Spleen (tissue), 11 donors: ENCODE measurements around the gene P2RY14. TPM values are rescaled to one million over a fixed set of nuclear protein-coding genes. Genes with fewer than 3 reads are reported as not detected.

Experiments used
- DNase-seq: peaks from one replicate; pipeline ENCODE4 v3.0.0-alpha.2; 2020
- H3K27ac ChIP-seq, 8 donors: fragments of 200-600 bp; sonication (generic) in 7 of 8; 1 replicate in 4 of 8; 2 replicates in 4 of 8; pipeline versions ENCODE4 v1.5.0 to v1.8.0; 2016 to 2021; ENCODE audit warnings: inconsistent platforms in 4 of 8, mild to moderate bottlenecking in 4 of 8, moderate library complexity in 1 of 8
- H3K27me3 ChIP-seq, 7 donors: fragments of 200-600 bp; sonication (generic) in 6 of 7; replicated peaks in 1 of 7; 1 replicate in 4 of 7; 2 replicates in 3 of 7; pipeline versions ENCODE4 v1.5.0 to v1.8.0; 2016 to 2021; ENCODE audit warnings: inconsistent platforms in 3 of 7, mild to moderate bottlenecking in 1 of 7
- H3K36me3 ChIP-seq, 6 donors: fragments of 200-600 bp; sonication (generic) in 5 of 6; 1 replicate in 4 of 6; 2 replicates in 2 of 6; pipeline versions ENCODE4 v1.5.0 to v1.8.0; 2016 to 2021; ENCODE audit warnings: inconsistent platforms in 2 of 6
- H3K4me1 ChIP-seq, 6 donors: fragments of 200-600 bp; sonication (generic) in 5 of 6; 1 replicate in 3 of 6; 2 replicates in 3 of 6; pipeline versions ENCODE4 v1.5.0 to v1.8.0; 2016 to 2021; ENCODE audit warnings: inconsistent platforms in 3 of 6
- H3K4me3 ChIP-seq, 8 donors: fragments of 200-600 bp; sonication (generic) in 7 of 8; 1 replicate in 4 of 8; 2 replicates in 4 of 8; pipeline versions ENCODE4 v1.5.0 to v1.8.0; 2016 to 2021; ENCODE audit warnings: inconsistent platforms in 4 of 8, mild to moderate bottlenecking in 4 of 8, moderate library complexity in 2 of 8
- H3K9me3 ChIP-seq, 8 donors: fragments of 200-600 bp; sonication (generic) in 7 of 8; 1 replicate in 4 of 8; 2 replicates in 4 of 8; pipeline versions ENCODE4 v1.5.0 to v1.8.0; 2016 to 2021; ENCODE audit warnings: inconsistent platforms in 4 of 8
- CTCF ChIP-seq, 11 experiments: fragments of 200-600 bp in 7 of 11; fragments of 450-650 bp in 4 of 11; sonication (generic) in 4 of 11; IDR thresholded peaks in 8 of 11; conservative IDR thresholded peaks in 3 of 11; 1 replicate in 7 of 11; 2 replicates in 4 of 11; pipeline versions ENCODE4 v1.4.0 to v1.8.0; 2016 to 2021; ENCODE audit warnings: antibody characterized with exemption in 11 of 11, inconsistent platforms in 4 of 11, mild to moderate bottlenecking in 1 of 11
- POLR2A ChIP-seq, 3 donors: fragments of 450-650 bp; IDR thresholded peaks; one replicate each; pipeline ENCODE4 v1.5.1; 2017; ENCODE audit warnings: antibody characterized with exemption in 3 of 3, mild to moderate bottlenecking in 1 of 3
- POLR2AphosphoS5 ChIP-seq, 3 donors: sonication (generic); formaldehyde crosslinking; IDR thresholded peaks; one replicate each; pipeline ENCODE4 v1.5.1; 2017; ENCODE audit warnings: antibody characterized with exemption in 3 of 3
- WGBS, 5 donors: extraction: QIAGEN DNeasy Blood & Tissue Kit in 3 of 5; methylation state at CpG; one replicate each; pipeline versions ENCODE4 v1.1.5 to v1.1.7; 2013 to 2018; 5-methylcytosine and 5-hydroxymethylcytosine counted together
- intact Hi-C: fragments of 100-400 bp; cut with DNase I; formaldehyde crosslinking; loops from one replicate; pipeline ENCODE4 v1.15.0; 2023; ENCODE audit warnings: low total_unique reads
- polyA plus RNA-seq, 3 donors: library from polyadenylated mRNA; stranded (reverse); fragments of 200-250 nt; gene quantifications; one replicate each; pipeline ENCODE4 v1.2.1, GENCODE V29; 2013
- total RNA-seq, 7 donors: library from RNA; depleted of rRNA in 3 of 7; stranded (reverse); fragments of >200 nt in 3 of 7; fragmentation: NEBNext Ultra II Directional in 4 of 7; extraction: Animal tissue kit (Norgen Biotek cat#: 25700) in 4 of 7; gene quantifications; one replicate each; pipeline versions ENCODE4 v1.1.0 to v1.2.1, GENCODE V29; 2016 to 2021
- donor health status: healthy with polysubstance abuse.
- donor health status: DM: no; HTN: no; CAD: no; lungs with moderate emphysema.
- donor health status: DM: no; HTN: no; CAD: no.
- donor health status: Bipolar disorder and iron deficiency.
- donor health status: healthy.
- donor health status: DM: no; HTN: no; CAD: no.
- donor health status: DM: yes; HTN: yes; CAD: no.

The P2RY14 gene
- total and polyA plus RNA-seq, 10 donors: 0.32 to 5.2 (median 1.9) TPM

GRCh38 chr3:151276038-151276686, 2.2 kb downstream of the P2RY14 start:
- Histone ChIP-seq H3K4me1 (peaks cover 9 to 82% (median 32%) of the 10 kb centered on the region in 6 donors), H3K27ac (peak overlapping the region in 6 of 8 donors; percentile 33 to 78 (median 60)), H3K27me3 (no peaks in the 10 kb centered on the region), H3K9me3 (no peaks in the 10 kb centered on the region), H3K36me3 (no peaks in the 10 kb centered on the region), H3K4me3 (peak overlapping the region in 1 of 8 donors; percentile 55)
- TF ChIP-seq CTCF (IDR thresholded peaks at IDR 0.05 in 8 of 11, conservative IDR thresholded peaks at IDR 0.05 in 3 of 11) (no peak), POLR2A (IDR thresholded peaks at IDR 0.05) (no peak), POLR2AphosphoS5 (IDR thresholded peaks at IDR 0.05) (no peak)
- intact Hi-C loops: no loop called here
- WGBS, 5 donors: 45 to 66% (median 54%) methylated on average over 2 of the region's 2 CpGs
- DNase-seq: no peak

- intact Hi-C loops: no loop called here
- peaks cover 9 to 82% (median 32%) of the 10 kb centered on the region in 6 donors for H3K4me1 ChIP-seq
These were observed 3.3 kb downstream of the P2RY14 start for GRCh38 chr3:151275091-151275490.

GRCh38 chr3:151269631-151270030, 8.7 kb downstream of the P2RY14 start:
- Histone ChIP-seq H3K27ac (no peak overlapping the region), H3K4me3 (no peak overlapping the region), H3K36me3 (no peaks in the 10 kb centered on the region), H3K9me3 (no peaks in the 10 kb centered on the region), H3K27me3 (no peaks in the 10 kb centered on the region), H3K4me1 (peaks cover 5 to 79% (median 30%) of the 10 kb centered on the region in 6 donors)
- intact Hi-C loops: no loop called here
- 63 to 83% (median 79%) methylated on average over 5 of the region's 5 CpGs for WGBS, 5 donors
- no peak for TF ChIP-seq CTCF (IDR thresholded peaks at IDR 0.05 in 8 of 11, conservative IDR thresholded peaks at IDR 0.05 in 3 of 11)
- no peak for TF ChIP-seq POLR2A (IDR thresholded peaks at IDR 0.05)
- DNase-seq: no peak

More at GRCh38 chr3:151275091-151275490, 3.3 kb downstream of the P2RY14 start:
- 46 to 55% (median 48%) methylated on average over 5 of the region's 5 CpGs for WGBS, 5 donors
- Histone ChIP-seq H3K36me3 (no peaks in the 10 kb centered on the region), H3K27me3 (no peaks in the 10 kb centered on the region), H3K9me3 (no peaks in the 10 kb centered on the region), H3K4me3 (no peak overlapping the region), H3K27ac (peak overlapping the region in 2 of 8 donors; percentile 74 to 78)
- TF ChIP-seq POLR2A (IDR thresholded peaks at IDR 0.05) (no peak), POLR2AphosphoS5 (IDR thresholded peaks at IDR 0.05) (no peak)
- DNase-seq: no peak

- no peaks in the 10 kb centered on the region for H3K36me3 ChIP-seq
- 43 to 55% (median 52%) methylated on average over 11 of the region's 11 CpGs for WGBS, 5 donors
- H3K4me3 ChIP-seq: peak overlapping the region in 1 of 8 donors; percentile 7
- no peak for DNase-seq
- TF ChIP-seq CTCF (IDR thresholded peaks at IDR 0.05 in 8 of 11, conservative IDR thresholded peaks at IDR 0.05 in 3 of 11): no peak
- TF ChIP-seq POLR2A (IDR thresholded peaks at IDR 0.05): no peak
- no peak for TF ChIP-seq POLR2AphosphoS5 (IDR thresholded peaks at IDR 0.05)
- H3K4me1 ChIP-seq: peaks cover 5 to 76% (median 30%) of the 10 kb centered on the region in 6 donors
- no peaks in the 10 kb centered on the region for H3K9me3 ChIP-seq
- intact Hi-C loops: no loop called here
- H3K27me3 ChIP-seq: no peaks in the 10 kb centered on the region
- H3K27ac ChIP-seq: peak overlapping the region in 6 of 8 donors; percentile 1 to 59 (median 30)
These were observed 9.8 kb downstream of the P2RY14 start for GRCh38 chr3:151268267-151269235.
